AG10803 (cell line): ENCODE data around the gene BTBD9.

Source experiments
- DNase-seq: peaks from one replicate; pipeline ENCODE4 v3.0.0; 2010; ENCODE audit warnings: low read depth
- H3K4me3 ChIP-seq: 2 replicates; pipeline ENCODE4 v1.5.1; 2011; ENCODE audit warnings: mild to moderate bottlenecking, low read length, control low read depth
- TF ChIP-seq, protein P1 (sequence below): conservative IDR thresholded peaks from 2 replicates; pipeline ENCODE4 v1.5.1; 2011; ENCODE audit warnings: mild to moderate bottlenecking, low read length, control low read depth, inconsistent platforms

BTBD9 gene

DNA sequence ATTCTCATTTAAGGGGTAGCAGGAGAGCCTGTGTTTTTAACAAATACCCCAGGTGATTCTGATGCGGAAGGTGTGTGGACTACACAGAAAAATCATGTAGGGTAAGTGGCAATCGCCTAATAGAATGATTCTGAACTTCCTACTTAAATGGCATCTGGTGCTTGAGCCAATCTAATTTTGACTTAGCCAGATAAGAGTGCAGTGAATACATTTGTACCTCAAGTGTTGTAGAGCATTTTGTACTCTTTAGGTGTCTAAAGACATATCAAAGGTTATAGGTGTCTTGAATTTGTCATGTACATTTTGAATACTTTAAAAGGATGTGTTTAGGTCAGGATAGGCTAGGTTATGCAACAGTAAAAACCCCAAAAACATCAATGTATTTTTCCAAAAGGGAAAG is 10.0 kb upstream of the BTBD9 start:
- TF ChIP-seq, protein P1, sequence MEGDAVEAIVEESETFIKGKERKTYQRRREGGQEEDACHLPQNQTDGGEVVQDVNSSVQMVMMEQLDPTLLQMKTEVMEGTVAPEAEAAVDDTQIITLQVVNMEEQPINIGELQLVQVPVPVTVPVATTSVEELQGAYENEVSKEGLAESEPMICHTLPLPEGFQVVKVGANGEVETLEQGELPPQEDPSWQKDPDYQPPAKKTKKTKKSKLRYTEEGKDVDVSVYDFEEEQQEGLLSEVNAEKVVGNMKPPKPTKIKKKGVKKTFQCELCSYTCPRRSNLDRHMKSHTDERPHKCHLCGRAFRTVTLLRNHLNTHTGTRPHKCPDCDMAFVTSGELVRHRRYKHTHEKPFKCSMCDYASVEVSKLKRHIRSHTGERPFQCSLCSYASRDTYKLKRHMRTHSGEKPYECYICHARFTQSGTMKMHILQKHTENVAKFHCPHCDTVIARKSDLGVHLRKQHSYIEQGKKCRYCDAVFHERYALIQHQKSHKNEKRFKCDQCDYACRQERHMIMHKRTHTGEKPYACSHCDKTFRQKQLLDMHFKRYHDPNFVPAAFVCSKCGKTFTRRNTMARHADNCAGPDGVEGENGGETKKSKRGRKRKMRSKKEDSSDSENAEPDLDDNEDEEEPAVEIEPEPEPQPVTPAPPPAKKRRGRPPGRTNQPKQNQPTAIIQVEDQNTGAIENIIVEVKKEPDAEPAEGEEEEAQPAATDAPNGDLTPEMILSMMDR = no peak
- H3K4me3 ChIP-seq = no peak overlapping the region
- no peak for DNase-seq

DNA sequence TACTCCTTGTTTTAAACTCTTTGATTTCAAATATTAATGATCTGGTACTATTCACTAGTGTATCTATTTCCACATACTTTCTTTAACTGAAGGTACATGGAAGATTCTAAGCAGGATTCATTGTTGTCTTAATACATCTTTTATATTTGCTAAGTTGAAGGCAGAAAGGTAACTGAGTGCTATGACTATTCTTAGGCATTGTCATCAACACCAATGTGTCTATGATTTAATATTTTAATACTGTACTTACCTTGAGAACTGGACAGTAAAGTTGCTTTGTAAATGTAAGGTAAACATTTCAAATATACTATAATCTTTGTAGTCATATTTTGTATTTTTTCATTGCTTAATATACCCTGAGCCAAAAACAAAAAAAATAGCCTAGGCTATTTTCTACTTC is 8.9 kb upstream of the BTBD9 start:
- no peak for DNase-seq
- TF ChIP-seq, protein P1 = no peak
- no peak overlapping the region for H3K4me3 ChIP-seq

DNA sequence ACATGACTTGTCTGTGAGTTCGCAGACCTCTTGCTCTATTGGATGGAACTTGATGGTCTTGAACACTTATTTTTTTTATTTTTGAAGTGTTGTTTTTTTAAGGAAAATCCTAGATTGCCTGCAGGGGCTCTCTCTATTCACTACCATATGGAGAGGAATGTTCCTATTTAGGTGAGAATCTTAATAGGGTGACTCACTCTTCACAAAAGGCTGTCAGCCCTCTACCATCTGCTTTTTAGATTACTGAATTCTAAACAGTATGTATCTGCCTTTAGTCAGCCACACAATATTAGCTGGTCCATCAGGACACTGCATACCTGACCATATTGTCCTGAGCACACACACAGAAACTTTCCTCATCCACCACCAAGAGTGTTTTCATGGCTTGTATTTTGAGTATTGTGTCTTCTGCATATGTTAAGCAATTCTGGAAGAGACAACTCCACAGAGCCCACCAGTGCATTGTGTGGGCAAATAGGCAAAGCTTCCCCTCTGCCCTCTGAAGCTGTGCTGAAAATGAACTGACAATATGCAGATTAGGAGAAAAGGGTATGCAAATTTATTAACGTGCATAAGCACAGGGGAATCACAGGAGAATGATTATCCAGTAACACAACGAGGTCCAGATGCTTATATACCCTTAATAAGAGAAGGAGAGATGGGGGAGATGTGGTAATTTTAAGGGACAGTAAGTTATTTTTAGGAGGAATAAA is 6.6 kb upstream of the BTBD9 start:
- DNase-seq = peak; percentile 14
- TF ChIP-seq, protein P1 = no peak

DNA sequence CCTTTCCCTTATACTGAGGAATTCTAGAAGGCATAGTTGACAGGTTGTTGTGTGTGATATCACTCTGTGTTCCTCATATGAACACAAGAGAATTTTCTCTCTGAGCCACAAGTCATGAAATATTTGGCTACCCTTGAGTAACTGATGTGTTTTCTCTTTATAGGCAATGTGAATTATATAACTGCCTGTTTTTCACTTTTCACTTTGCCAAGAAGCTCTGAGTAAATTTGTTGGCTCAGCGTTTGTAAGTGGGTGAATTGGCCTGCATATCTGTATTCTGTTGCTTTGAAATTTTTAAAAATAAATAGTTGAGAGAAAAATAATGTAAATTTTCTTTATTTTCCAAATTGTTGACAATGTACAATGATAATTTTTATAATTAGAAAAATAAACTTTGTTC is 5.2 kb upstream of the BTBD9 start:
- H3K4me3 ChIP-seq = no peak overlapping the region
- TF ChIP-seq, protein P1 = no peak
- DNase-seq = no peak

More for the DNA sequence above, 6.6 kb upstream of the BTBD9 start:
- H3K4me3 ChIP-seq = no peak overlapping the region

DNA sequence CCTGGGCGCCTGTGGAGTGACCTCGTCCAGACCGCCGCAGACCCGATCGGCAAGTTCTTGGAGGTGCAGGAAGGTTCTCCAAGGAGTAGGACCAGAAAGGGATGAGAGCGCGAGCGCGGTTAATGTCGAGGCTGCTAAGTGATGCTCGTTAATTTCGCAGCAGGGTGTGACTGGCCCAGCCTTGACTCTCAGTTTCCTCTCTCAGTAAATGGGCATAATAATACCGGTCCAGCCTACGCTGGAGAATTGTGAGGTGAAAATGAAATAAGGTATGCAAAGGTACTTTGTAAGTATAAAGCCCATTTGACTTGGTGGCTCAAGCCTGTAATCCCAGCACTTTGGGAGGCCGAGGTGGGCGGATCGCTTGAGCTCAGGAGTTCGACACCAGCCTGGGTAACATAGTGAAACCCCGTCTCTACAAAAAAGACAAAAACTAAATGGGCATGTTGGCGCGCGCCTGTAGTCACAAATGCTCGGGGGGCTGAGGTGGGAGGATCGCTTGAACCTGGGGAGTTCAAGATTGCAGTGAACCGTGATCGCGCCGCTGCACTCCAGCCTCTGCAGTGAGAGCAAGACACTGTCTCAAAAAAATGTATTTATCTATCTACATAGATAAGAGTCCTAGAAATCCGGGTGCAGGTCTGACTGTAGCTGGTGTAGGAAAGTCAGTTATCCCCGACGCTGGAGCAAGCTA is 634 bp upstream of the BTBD9 start:
- TF ChIP-seq, protein P1 = no peak
- peak overlapping the region; percentile 97 for H3K4me3 ChIP-seq
- DNase-seq = no peak

DNA sequence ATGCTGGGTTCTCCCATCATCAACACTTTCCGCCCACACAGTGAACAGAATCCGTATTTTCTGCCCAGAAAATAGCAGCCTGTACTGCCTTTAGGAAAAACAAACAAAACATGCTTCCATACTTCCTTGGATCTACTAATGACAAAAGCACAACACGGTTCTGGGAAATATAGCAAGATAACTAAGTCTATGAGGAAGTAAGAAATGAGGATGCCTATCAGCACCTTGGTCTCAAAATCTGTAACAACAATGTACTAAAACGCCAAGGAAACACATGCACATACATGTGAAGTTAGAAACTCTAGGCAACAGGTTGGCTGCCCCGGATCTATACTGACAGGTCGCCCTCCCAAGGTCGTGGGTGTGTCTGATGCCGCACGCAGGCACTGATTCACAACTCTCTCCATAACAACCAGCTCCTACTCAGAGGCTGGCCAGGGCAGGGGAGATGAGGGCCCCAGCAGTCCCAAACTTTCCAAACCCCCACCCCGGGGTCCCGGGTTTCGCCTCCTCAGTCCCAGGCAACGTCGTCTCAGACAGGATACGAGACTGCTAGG is 710 bp downstream of the BTBD9 start:
- peak overlapping the region; percentile 97 for H3K4me3 ChIP-seq
- TF ChIP-seq, protein P1 = no peak
- peak; percentile 48 for DNase-seq

DNA sequence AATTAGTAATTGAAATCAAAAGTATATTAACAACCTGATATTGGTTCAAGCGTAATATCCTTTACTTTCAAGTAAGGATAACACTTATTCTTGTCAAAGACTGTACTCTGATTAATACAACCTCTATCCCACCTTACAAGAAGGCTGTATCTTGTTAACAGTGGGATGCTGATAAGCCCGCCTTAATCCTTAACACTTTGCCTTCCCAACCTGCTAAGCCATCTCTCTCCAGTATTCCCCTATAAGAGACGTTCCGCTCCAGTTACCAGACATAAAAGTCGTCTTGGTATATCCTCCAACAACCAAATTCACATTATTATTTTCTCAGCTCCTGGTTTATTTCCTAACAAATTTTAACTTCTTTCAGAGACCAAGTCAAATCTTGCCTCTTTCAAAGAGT is 2.0 kb downstream of the BTBD9 start:
- DNase-seq = no peak
- H3K4me3 ChIP-seq = no peak overlapping the region
- TF ChIP-seq, protein P1 = no peak
